Neutrophil (primary cell): ENCODE data around the gene ANKRD27.
A peak's percentile ranks its signal among the peaks of the same experiment; 100 is the strongest.
"Not testable (repeated sequence)": the region's sequence is repeated elsewhere in the genome, so short reads cannot be mapped to it uniquely, and the experiment has no call there.

Source experiments
- H3K27ac ChIP-seq: fragments of 200-600 bp; sonication (generic); 2 replicates; pipeline ENCODE4 v1.5.1; 2016; ENCODE audit warnings: mild to moderate bottlenecking, moderate library complexity
- H3K27me3 ChIP-seq: fragments of 200-600 bp; sonication (generic); 2 replicates; pipeline ENCODE4 v1.6.0; 2016; ENCODE audit warnings: mild to moderate bottlenecking
- H3K36me3 ChIP-seq: fragments of 200-600 bp; sonication (generic); 2 replicates; pipeline ENCODE4 v1.5.1; 2017
- H3K4me1 ChIP-seq, 2 experiments: fragments of 200-600 bp in 1 of 2; sonication (generic) in 1 of 2; 1 replicate in 1 of 2; 2 replicates in 1 of 2; pipeline versions ENCODE4 v1.5.1 to v1.6.1; 2013 to 2016; ENCODE audit warnings: low read depth in 1 of 2, low read length in 1 of 2, mild to moderate bottlenecking in 1 of 2, moderate library complexity in 1 of 2; ENCODE audit not compliant: control insufficient read depth in 1 of 2, insufficient read depth in 1 of 2
- H3K4me3 ChIP-seq, 2 experiments: fragments of 200-600 bp in 1 of 2; sonication (generic) in 1 of 2; 1 replicate in 1 of 2; 2 replicates in 1 of 2; pipeline ENCODE4 v1.5.1; 2013 to 2016; ENCODE audit warnings: low read depth in 1 of 2, low read length in 1 of 2, mild to moderate bottlenecking in 1 of 2, moderate library complexity in 1 of 2
- H3K9me3 ChIP-seq: fragments of 200-600 bp; sonication (generic); 2 replicates; pipeline ENCODE4 v1.5.1; 2016
- CTCF ChIP-seq: fragments of 200-600 bp; sonication (generic); IDR thresholded peaks from 2 replicates; pipeline ENCODE4 v1.5.1; 2016; ENCODE audit warnings: antibody characterized with exemption

The ANKRD27 gene

GRCh38 chr19:32717496-32717895 is 42.5 kb upstream of the ANKRD27 start:
- Histone ChIP-seq H3K36me3 (peaks cover 38% of the 10 kb centered on the region), H3K9me3 (no peaks in the 10 kb centered on the region), H3K27me3 (no peaks in the 10 kb centered on the region), H3K27ac (no peak overlapping the region), H3K4me3 (no peak overlapping the region), H3K4me1 (no peaks in the 10 kb centered on the region)
- TF ChIP-seq CTCF: no peak

GRCh38 chr19:32716203-32716602 is 41.2 kb upstream of the ANKRD27 start:
- not testable (repeated sequence) for H3K27ac ChIP-seq, H3K9me3 ChIP-seq, H3K27me3 ChIP-seq, H3K4me3 ChIP-seq, H3K4me1 ChIP-seq
- peaks cover 50% of the 10 kb centered on the region for H3K36me3 ChIP-seq

GRCh38 chr19:32711747-32712146 is 36.8 kb upstream of the ANKRD27 start:
- Histone ChIP-seq H3K4me1 (peaks cover 17 to 19% of the 10 kb centered on the region in 2 experiments), H3K27ac (no peak overlapping the region), H3K4me3 (no peak overlapping the region), H3K36me3 (peaks cover 42% of the 10 kb centered on the region), H3K9me3 (no peaks in the 10 kb centered on the region), H3K27me3 (no peaks in the 10 kb centered on the region)
- TF ChIP-seq CTCF: no peak

GRCh38 chr19:32709032-32709431 is 34.1 kb upstream of the ANKRD27 start:
- H3K9me3 ChIP-seq: no peaks in the 10 kb centered on the region
- H3K27me3 ChIP-seq: no peaks in the 10 kb centered on the region
- H3K4me1 ChIP-seq: peaks cover 17 to 19% of the 10 kb centered on the region in 2 experiments
- no peak overlapping the region for H3K4me3 ChIP-seq
- no peak for TF ChIP-seq CTCF
- H3K27ac ChIP-seq: peak overlapping the region; percentile 66
- peaks cover 30% of the 10 kb centered on the region for H3K36me3 ChIP-seq

- Histone ChIP-seq H3K27me3 (no peaks in the 10 kb centered on the region), H3K9me3 (no peaks in the 10 kb centered on the region), H3K27ac (peak overlapping the region; percentile 66), H3K4me1 (peaks cover 17 to 19% of the 10 kb centered on the region in 2 experiments), H3K36me3 (peaks cover 25% of the 10 kb centered on the region), H3K4me3 (no peak overlapping the region)
- no peak for TF ChIP-seq CTCF
Observed at GRCh38 chr19:32708457-32708856, 33.5 kb upstream of the ANKRD27 start.

- peaks cover 26 to 27% of the 10 kb centered on the region in 2 experiments for H3K4me1 ChIP-seq
- not testable (repeated sequence) for H3K27me3 ChIP-seq, H3K9me3 ChIP-seq, H3K27ac ChIP-seq, H3K4me3 ChIP-seq, H3K36me3 ChIP-seq
Observed at GRCh38 chr19:32704006-32704405, 29.0 kb upstream of the ANKRD27 start.

GRCh38 chr19:32702010-32702409 is 27.0 kb upstream of the ANKRD27 start:
- TF ChIP-seq CTCF: no peak
- no peak overlapping the region for H3K4me3 ChIP-seq
- H3K4me1 ChIP-seq: peaks cover 36 to 38% of the 10 kb centered on the region in 2 experiments
- H3K27ac ChIP-seq: no peak overlapping the region
- no peaks in the 10 kb centered on the region for H3K27me3 ChIP-seq
- peaks cover 5% of the 10 kb centered on the region for H3K36me3 ChIP-seq
- no peaks in the 10 kb centered on the region for H3K9me3 ChIP-seq

- H3K9me3 ChIP-seq, H3K27ac ChIP-seq, H3K36me3 ChIP-seq, H3K27me3 ChIP-seq, H3K4me3 ChIP-seq: not testable (repeated sequence)
- peaks cover 54 to 57% of the 10 kb centered on the region in 2 experiments for H3K4me1 ChIP-seq
Observed at GRCh38 chr19:32700129-32700528, 25.1 kb upstream of the ANKRD27 start.

- H3K4me1 ChIP-seq: peaks cover 82 to 85% of the 10 kb centered on the region in 2 experiments
- not testable (repeated sequence) for H3K36me3 ChIP-seq, H3K9me3 ChIP-seq, H3K27me3 ChIP-seq, H3K4me3 ChIP-seq
- peak overlapping the region; percentile 88 for H3K27ac ChIP-seq
Observed at GRCh38 chr19:32696771-32697170, 21.8 kb upstream of the ANKRD27 start.
